TTC549 (cell line): ENCODE measurements around the gene BHLHE40.

Experiments used
- FAIRE-seq: peaks from 2 replicates; lab custom pipeline; 2012; peaks lifted over from hg19 to GRCh38; lab: Jason Lieb, UNC

Gene BHLHE40

GRCh38 chr3:5019411-5020241 lies 40.4 kb downstream of the BHLHE40 start:
- no peak for FAIRE-seq

DNA sequence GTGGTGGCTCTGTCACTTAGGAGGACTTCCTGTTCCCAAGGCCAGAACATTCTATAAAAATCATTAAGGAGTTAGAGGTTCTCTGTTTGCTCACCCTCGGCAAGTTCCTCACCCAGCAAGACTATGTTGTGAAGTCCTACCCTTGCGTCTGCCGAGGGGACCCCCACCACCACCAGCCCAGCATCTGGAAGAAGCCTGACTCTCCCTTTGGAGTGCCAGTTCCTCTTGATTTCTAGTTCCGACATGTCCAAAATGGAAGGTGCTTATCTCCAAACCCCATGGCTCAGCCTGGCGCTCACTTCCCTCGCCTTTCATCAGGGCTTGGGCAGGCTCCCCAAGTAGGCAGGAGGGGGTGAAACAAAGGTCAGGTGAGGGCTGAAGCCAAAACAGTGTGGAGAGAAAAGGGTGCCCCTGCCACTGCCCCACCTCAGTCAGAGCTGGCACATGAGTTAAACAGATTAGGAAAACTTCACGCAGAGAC lies 41.0 kb downstream of the BHLHE40 start:
- FAIRE-seq: no peak

GRCh38 chr3:5021116-5022092 lies 42.2 kb downstream of the BHLHE40 start:
- FAIRE-seq: no peak

DNA sequence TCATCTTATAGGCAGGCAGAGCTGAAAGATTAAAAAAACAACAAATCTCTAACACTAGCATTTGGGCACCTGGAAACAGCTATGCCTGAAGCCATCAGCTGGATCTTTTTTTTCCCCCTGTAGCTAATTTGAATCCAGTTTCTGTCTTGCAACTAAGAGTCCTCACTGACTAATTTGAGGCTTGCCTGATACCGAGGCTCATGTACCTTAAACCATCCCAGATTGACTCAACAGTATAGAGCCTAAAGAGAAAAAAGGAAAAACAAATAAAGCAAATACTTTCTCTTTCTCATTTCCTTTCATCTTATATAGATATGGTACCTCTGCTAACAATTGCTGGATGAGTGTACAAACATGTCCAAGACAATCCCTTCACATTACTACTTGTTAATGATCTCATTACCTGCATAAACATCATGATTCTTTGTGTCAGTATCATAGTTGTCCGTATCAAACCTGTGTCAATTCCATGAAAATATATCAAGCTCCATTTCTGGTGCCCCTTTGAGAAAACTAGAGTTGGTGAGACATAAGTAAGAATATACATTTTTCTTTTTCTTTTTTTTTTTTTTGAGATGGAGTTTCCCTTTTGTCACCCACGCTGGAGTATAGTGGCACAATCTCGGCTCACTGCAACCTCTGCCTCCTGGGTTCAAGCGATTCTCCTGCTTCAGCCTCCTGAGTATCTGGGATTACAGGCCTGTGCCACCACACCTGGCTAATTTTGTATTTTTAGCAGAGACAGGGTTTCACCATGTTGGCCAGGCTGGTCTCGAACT lies 43.1 kb downstream of the BHLHE40 start:
- no peak for FAIRE-seq

DNA sequence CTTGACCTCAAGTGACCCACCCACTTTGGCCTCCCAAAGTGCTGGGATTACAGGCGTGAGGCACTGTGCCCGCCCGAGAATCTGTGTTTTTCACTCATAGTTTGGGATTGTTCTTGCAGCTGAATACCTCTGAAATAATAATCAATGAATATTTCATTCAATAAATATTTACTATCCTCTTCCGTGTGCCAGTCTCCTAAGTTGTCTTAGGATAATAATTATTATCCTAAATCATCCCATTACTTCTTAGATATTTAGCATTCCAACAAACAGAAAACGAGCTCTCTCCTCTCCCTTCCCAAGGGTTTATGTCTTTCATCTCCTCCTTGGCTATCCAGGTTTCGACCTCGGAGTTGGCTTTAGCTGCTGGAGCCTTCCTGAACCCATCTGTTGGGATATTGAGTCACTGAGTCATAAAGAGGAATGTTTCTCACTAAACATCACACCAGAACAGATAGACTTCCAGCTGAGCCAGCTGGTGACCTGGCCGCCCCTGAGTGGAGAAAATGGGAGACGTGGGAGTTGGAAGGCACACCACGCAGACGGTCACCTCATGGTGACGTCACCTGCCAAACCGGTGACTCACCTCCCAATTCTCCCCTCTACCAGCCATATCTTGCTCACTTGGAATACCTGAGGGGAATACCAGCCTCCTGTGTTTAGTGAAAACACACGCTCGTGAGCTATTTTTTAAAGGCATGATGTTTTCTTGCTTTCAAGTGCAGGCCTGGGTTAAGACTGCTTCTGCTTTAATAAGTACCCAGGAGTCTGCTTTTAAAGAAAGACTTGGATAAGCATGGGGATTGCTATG lies 43.9 kb downstream of the BHLHE40 start:
- no peak for FAIRE-seq

DNA sequence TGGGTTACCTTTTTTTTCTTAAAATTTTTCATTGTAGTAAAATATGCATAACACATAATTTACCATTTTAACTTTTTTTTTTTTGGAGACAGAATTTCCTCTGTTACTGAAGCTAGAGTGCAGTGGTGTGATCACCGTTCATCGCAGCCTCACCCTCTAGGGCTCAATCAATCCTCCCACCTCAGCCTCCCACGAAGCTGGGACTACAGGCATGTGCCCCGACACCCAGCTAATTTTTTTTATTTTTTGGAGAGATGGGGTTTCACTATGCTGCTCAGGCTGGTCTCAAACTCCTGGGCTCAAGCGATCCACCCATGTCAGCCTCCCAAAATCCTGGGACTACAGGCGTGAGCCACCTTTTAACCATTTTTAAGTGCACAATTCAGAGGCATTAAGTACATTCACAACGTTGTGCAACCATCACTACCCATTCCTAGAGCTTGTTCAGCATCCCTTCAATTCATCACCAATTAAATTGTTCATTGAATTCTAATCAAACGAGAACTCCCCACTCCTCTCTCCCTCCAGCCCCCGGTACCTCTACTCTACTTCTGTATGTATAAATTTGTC lies 44.6 kb downstream of the BHLHE40 start:
- FAIRE-seq: no peak

DNA sequence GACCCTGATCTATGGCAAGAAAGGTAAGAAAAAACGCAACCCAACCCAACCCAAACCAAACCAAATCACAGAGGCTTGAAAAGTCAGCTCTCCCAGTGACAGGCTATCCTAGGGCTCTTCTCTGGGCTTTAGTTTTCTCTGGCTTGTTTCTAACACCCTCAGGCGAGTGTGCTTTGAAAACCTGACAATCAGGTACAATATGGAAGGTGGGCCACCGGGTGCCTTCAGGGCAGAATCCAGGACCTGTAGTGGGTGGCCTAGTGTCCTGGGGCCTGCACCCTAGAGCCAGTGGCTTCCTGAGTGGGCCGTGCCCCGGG lies 46.8 kb downstream of the BHLHE40 start:
- FAIRE-seq: no peak

- FAIRE-seq: no peak
These were observed 50.5 kb downstream of the BHLHE40 start for GRCh38 chr3:5029715-5030114.

DNA sequence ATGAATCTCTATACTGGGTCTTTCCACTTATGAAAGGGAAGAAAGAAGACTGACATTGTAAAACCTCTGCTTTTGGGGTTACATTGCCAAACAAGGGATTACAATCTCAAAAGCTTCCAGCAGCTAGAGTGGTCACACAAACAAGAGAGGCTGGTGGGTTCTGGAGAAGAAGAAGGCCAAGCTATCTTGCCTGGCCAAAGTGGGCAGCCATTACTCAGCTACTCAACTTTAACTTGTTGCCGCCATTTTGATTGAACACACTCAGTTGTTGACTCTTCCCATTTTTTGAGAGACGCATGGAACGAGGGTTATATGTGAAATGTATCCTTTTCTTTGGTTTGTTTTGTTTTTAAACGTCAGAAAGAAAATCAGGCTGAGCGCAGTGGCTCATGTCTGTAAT lies 50.9 kb downstream of the BHLHE40 start:
- no peak for FAIRE-seq

- no peak for FAIRE-seq
These were observed 53.6 kb downstream of the BHLHE40 start for GRCh38 chr3:5032844-5033243.
